COLO668 (cell line): Measurements from ENCODE around the gene ZNF12.

Experiments
- DNase-seq: peaks from one replicate; lab custom pipeline; 2025; ENCODE audit not compliant: unreplicated experiment; lab: John Stamatoyannopoulos, UW

ZNF12 gene

GRCh38 chr7:6648066-6648814 is 58.5 kb downstream of the ZNF12 start:
- DNase-seq, result no peak

DNA sequence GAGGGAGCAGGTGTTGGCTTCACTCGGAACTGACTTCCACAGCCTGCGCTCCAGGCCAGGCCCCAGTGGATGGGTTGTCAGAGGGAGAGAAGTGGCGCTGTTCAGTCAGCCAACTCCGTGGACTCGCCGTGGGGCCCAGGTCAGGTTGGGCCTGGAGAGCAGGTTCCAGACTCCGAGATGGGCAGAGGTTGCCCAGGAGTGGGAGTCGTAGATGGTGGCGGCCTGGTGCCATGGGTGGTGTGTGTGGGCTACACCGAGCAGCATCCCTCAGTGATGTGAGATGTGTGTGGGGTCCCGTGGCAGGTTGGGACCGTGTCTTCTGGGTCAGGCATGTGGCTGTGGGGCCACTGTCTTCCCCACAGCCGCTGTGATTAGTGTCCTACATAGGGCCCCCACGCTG is 59.2 kb downstream of the ZNF12 start:
- no peak for DNase-seq

GRCh38 chr7:6647080-6647479 is 59.7 kb downstream of the ZNF12 start:
- DNase-seq, result no peak

DNA sequence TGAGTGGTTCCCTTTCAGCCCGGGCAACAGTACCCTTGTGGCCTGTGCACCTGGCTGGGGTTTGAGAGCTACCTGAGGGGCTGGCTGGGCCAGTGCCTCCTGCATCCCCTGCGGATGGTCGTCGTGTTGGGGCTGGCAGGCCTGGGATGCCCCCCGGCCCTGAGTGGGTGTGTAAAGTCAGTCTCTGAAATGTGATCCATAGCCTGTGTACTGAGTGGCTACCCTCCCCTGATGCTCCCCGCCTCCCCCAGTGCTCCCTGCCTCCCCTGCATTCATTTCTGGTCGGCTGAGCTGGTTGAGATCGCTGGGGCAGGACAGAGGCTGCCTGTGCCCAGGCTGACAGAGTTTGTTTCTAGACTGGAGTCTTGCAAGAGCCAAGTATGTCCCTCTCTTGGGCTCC is 60.3 kb downstream of the ZNF12 start:
- DNase-seq, result no peak

GRCh38 chr7:6644728-6645127 is 62.0 kb downstream of the ZNF12 start:
- no peak for DNase-seq

DNA sequence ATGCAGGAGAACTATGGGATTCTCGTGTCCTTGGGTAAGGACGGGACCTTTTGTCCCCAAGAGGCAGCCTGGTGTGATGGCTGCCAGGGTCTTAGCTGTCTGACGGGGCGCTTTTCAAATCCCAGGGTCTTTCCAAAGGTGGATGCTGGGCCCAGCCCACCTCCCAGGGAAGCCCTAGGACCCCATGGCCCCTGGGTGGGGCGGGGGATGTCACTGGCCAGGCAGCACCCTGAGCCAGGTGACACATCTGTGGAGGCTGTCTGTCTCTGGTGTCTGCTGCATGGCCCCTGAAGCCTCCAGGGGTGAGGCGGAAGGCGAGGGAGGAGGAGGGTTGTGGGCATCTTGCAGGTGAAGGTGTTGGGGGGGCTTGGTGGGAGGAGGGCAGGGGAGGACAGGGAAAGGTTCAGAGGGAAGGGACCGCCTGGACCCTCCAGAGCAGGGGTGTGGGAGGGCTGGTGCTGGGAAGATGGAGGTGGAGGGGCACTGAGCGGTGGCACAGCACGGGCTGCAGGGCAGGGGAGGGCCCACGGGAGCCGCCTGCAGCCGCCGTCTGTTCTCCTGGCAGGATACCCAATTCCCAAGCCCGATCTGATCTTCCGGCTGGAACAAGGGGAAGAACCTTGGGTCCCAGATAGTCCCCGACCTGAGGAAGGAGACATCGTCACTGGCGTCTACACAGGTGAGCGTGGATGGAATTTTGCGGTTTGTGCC is 62.7 kb downstream of the ZNF12 start:
- no peak for DNase-seq

- DNase-seq, result no peak
Measured at GRCh38 chr7:6642861-6643640, 63.7 kb downstream of the ZNF12 start.

DNA sequence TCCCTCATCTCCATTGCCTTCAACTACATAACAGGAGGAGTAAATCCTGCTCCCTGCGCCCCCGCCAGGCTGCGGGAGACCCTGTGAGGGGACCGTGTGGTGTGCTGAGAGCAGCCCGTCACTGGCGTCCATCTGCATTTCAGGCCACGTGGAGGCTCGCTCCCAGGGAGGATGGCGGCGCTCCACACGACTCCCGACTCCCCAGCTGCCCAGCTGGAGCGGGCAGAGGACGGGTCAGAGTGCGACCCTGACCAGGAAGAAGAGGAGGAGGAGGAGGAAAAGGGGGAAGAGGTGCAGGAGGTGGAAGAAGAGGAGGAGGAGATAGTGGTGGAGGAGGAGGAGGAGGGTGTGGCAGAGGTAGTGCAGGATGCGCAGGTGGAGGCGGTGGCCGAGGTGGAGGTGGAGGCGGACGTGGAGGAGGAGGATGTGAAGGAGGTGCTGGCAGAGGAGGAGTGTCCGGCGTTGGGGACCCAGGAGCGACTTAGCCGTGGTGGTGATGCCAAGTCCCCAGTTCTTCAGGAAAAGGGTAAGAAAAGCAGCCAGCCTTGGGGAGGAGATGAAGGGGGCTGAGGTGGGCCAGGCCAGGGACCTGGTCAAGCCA is 64.4 kb downstream of the ZNF12 start:
- no peak for DNase-seq

GRCh38 chr7:6641305-6642035 is 65.3 kb downstream of the ZNF12 start:
- DNase-seq, result no peak

- DNase-seq, result no peak
Measured at GRCh38 chr7:6640246-6640721, 66.5 kb downstream of the ZNF12 start.

- DNase-seq, result no peak
Measured at GRCh38 chr7:6639627-6640026, 67.1 kb downstream of the ZNF12 start.

DNA sequence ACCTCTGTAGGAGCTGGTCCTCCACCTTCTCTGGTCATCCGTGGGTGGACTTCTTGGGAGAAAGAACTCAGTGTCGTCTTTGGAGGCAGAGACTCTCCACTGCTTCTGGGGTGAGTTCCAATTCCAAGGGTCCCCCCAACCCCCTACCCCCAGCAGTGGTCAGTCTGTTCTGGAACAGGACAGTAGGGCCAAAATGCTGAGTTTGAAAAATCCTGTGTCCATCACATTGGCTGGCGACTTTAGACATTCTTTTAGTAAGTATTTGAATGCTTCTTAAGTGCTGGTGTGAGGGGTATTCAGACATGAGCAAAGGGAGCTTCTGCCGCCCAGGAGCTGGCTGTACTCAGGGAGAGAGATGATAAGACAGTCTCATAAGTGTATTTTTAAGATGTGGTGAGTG is 67.7 kb downstream of the ZNF12 start:
- DNase-seq, result no peak
